HepG2 (cell line): ENCODE measurements around the gene ARFGAP3. TPM values are rescaled to one million over a fixed set of nuclear protein-coding genes. Genes with fewer than 3 reads are reported as not detected.

ENCODE experiments used
- AHR ChIP-seq: IDR thresholded peaks from 2 replicates; pipeline ENCODE4 v1.6.1; 2018; ENCODE audit warnings: missing genetic modification reagents, missing compliant biosample characterization
- ATRX ChIP-seq: sonication (generic); formaldehyde crosslinking; IDR thresholded peaks from 2 replicates; pipeline ENCODE4 v1.4.0; 2020; ENCODE audit warnings: missing genetic modification reagents, borderline replicate concordance
- DNMT3B ChIP-seq: conservative IDR thresholded peaks from 2 replicates; pipeline ENCODE4 v1.6.1; 2016; ENCODE audit warnings: missing biosample characterization, control low read depth
- GZF1 ChIP-seq: sonication (generic); formaldehyde crosslinking; IDR thresholded peaks from 2 replicates; pipeline ENCODE4 v1.5.1; 2020; ENCODE audit warnings: mild to moderate bottlenecking, missing genetic modification reagents
- HOXD1 ChIP-seq: sonication (generic); formaldehyde crosslinking; IDR thresholded peaks from 2 replicates; pipeline ENCODE4 v1.5.0; 2020; ENCODE audit warnings: missing genetic modification reagents
- IRF9 ChIP-seq: sonication (generic); formaldehyde crosslinking; IDR thresholded peaks from 2 replicates; pipeline ENCODE4 v1.8.0; 2022; ENCODE audit warnings: missing genetic modification reagents, mild to moderate bottlenecking, borderline replicate concordance
- MAFF ChIP-seq: IDR thresholded peaks from 2 replicates; pipeline ENCODE4 v1.6.1; 2011; ENCODE audit warnings: low read depth, low read length, improper control_type of control experiment
- MAFG ChIP-seq: sonication (generic); formaldehyde crosslinking; IDR thresholded peaks from 2 replicates; pipeline ENCODE4 v1.5.1; 2020; ENCODE audit warnings: mild to moderate bottlenecking, missing genetic modification reagents
- MEF2D ChIP-seq: sonication (generic); formaldehyde crosslinking; IDR thresholded peaks from 2 replicates; pipeline ENCODE4 v1.5.1; 2020; ENCODE audit warnings: mild to moderate bottlenecking, missing genetic modification reagents
- NFYB ChIP-seq: sonication (generic); formaldehyde crosslinking; IDR thresholded peaks from 2 replicates; pipeline ENCODE4 v1.4.0; 2020; ENCODE audit warnings: missing genetic modification reagents
- ZBTB43 ChIP-seq: sonication (generic); formaldehyde crosslinking; conservative IDR thresholded peaks from 2 replicates; pipeline ENCODE4 v1.4.0; 2020; ENCODE audit warnings: missing genetic modification reagents
- ZFX ChIP-seq: sonication (generic); formaldehyde crosslinking; IDR thresholded peaks from 2 replicates; pipeline ENCODE4 v1.4.0; 2020; ENCODE audit warnings: mild to moderate bottlenecking, low read depth, missing genetic modification reagents, moderate library complexity
- ZNF331 ChIP-seq: sonication (generic); formaldehyde crosslinking; IDR thresholded peaks from 2 replicates; pipeline ENCODE4 v1.4.0; 2020; ENCODE audit warnings: missing genetic modification reagents
- ZNF350 ChIP-seq: sonication (generic); formaldehyde crosslinking; IDR thresholded peaks from 2 replicates; pipeline ENCODE4 v1.4.0; 2020; ENCODE audit warnings: mild to moderate bottlenecking, low read depth, missing genetic modification reagents, borderline replicate concordance
- ZNF577 ChIP-seq: sonication (generic); formaldehyde crosslinking; IDR thresholded peaks from 2 replicates; pipeline ENCODE4 v1.4.0; 2020; ENCODE audit warnings: mild to moderate bottlenecking, low read depth, missing genetic modification reagents, borderline replicate concordance
- ZSCAN29 ChIP-seq: sonication (generic); formaldehyde crosslinking; conservative IDR thresholded peaks from 2 replicates; pipeline ENCODE4 v1.4.0; 2020; ENCODE audit warnings: mild to moderate bottlenecking, missing genetic modification reagents
- polyA plus RNA-seq, 8 experiments: library from polyadenylated mRNA; depleted of rRNA in 3 of 8; stranded (reverse) in 7 of 8; unstranded in 1 of 8; fragments of >200 nt; fragmentation: Illumina TruSeq in 4 of 8; extraction: Trizol in 4 of 8; gene quantifications; 2 replicates each; pipeline versions ENCODE4 v1.2.1 to v1.2.3, GENCODE V29; 2011 to 2016; ENCODE audit warnings: low read depth in 4 of 8, missing spikeins in 1 of 8, mixed read lengths in 1 of 8; ENCODE audit not compliant: insufficient read depth in 1 of 8
- total RNA-seq, 5 experiments: library from RNA; depleted of rRNA; stranded (reverse); fragments of >200 nt; fragmentation: Illumina TruSeq; extraction: Trizol; gene quantifications; 2 replicates each; pipeline ENCODE4 v1.2.3, GENCODE V29; 2016; ENCODE audit warnings: low read depth in 1 of 5
- TF ChIP-seq, protein P1 (sequence below): sonication (generic); formaldehyde crosslinking; conservative IDR thresholded peaks from 2 replicates; pipeline ENCODE4 v1.4.0; 2020; ENCODE audit warnings: missing genetic modification reagents
- TF ChIP-seq, protein P2 (sequence below): sonication (generic); formaldehyde crosslinking; IDR thresholded peaks from 2 replicates; pipeline ENCODE4 v1.5.0; 2020; ENCODE audit warnings: missing genetic modification reagents, mild to moderate bottlenecking, borderline replicate concordance
- TF ChIP-seq, protein P3 (sequence below): sonication (generic); formaldehyde crosslinking; IDR thresholded peaks from 2 replicates; pipeline ENCODE4 v1.4.0; 2020; ENCODE audit warnings: missing genetic modification reagents, low read depth, mild to moderate bottlenecking, borderline replicate concordance

ARFGAP3 gene
- total and polyA plus RNA-seq, 2 of the 13 experiments (the other 11 are each of a cell fraction or from before 2014, with no cell fraction given), result 41.7 to 61.6 TPM

- TF ChIP-seq ZBTB43 (CRISPR knock-in tag) (peak; percentile 53; the same call in 1 of the 2 replicates), MEF2D (CRISPR knock-in tag) (peak; percentile 85), HOXD1 (CRISPR knock-in tag) (no peak), DNMT3B (CRISPR knock-in tag) (no peak), ZNF577 (CRISPR knock-in tag) (no peak), ZFX (CRISPR knock-in tag) (peak; percentile 22; the same call in 1 of the 2 replicates), MAFF (peak; percentile 98), IRF9 (no peak), MAFG (peak; percentile 85), ATRX (CRISPR knock-in tag) (no peak), GZF1 (no peak), ZNF331 (CRISPR knock-in tag) (no peak; the same call in 1 of the 2 replicates), AHR (CRISPR knock-in tag) (no peak), NFYB (CRISPR knock-in tag) (no peak), ZSCAN29 (peak; percentile 80), ZNF350 (CRISPR knock-in tag) (peak; percentile 69)
- TF ChIP-seq, protein P1, sequence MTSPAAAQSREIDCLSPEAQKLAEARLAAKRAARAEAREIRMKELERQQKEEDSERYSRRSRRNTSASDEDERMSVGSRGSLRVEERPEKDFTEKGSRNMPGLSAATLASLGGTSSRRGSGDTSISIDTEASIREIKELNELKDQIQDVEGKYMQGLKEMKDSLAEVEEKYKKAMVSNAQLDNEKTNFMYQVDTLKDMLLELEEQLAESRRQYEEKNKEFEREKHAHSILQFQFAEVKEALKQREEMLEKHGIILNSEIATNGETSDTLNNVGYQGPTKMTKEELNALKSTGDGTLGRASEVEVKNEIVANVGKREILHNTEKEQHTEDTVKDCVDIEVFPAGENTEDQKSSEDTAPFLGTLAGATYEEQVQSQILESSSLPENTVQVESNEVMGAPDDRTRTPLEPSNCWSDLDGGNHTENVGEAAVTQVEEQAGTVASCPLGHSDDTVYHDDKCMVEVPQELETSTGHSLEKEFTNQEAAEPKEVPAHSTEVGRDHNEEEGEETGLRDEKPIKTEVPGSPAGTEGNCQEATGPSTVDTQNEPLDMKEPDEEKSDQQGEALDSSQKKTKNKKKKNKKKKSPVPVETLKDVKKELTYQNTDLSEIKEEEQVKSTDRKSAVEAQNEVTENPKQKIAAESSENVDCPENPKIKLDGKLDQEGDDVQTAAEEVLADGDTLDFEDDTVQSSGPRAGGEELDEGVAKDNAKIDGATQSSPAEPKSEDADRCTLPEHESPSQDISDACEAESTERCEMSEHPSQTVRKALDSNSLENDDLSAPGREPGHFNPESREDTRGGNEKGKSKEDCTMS (CRISPR knock-in tag), result no peak
- TF ChIP-seq, protein P2, sequence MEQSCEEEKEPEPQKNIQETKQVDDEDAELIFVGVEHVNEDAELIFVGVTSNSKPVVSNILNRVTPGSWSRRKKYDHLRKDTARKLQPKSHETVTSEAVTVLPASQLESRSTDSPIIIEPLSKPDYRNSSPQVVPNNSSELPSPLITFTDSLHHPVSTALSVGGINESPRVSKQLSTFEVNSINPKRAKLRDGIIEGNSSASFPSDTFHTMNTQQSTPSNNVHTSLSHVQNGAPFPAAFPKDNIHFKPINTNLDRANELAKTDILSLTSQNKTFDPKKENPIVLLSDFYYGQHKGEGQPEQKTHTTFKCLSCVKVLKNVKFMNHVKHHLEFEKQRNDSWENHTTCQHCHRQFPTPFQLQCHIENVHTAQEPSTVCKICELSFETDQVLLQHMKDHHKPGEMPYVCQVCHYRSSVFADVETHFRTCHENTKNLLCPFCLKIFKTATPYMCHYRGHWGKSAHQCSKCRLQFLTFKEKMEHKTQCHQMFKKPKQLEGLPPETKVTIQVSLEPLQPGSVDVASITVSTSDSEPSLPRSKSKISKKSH (CRISPR knock-in tag), result no peak
- TF ChIP-seq, protein P3, sequence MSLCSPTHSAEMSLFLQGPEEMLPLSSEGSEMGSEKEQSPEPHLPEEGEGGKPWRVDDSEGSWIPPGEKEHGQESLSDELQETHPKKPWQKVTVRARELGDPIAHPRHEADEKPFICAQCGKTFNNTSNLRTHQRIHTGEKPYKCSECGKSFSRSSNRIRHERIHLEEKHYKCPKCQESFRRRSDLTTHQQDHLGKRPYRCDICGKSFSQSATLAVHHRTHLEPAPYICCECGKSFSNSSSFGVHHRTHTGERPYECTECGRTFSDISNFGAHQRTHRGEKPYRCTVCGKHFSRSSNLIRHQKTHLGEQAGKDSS (CRISPR knock-in tag), result 0 out of 2 replicates have a peak, but pooled peaks have one; percentile 70
Measured at GRCh38 chr22:42805016-42805997, 51.8 kb downstream of the ARFGAP3 start (continued).
